Parathyroid adenoma (tissue), 2 donors: ENCODE measurements around the gene MAN2A1.

ENCODE experiments used
- H2AFZ ChIP-seq: fragments of 300-600 bp; sonication (generic); one replicate; pipeline ENCODE4 v1.7.0; 2017; ENCODE audit warnings: antibody characterized with exemption, mild to moderate bottlenecking
- H3K27ac ChIP-seq: fragments of 300-600 bp; sonication (generic); one replicate; pipeline ENCODE4 v1.7.0; 2017
- H3K27me3 ChIP-seq: fragments of 300-600 bp; sonication (generic); one replicate; pipeline ENCODE4 v1.7.0; 2017; ENCODE audit warnings: low read length; ENCODE audit not compliant: control insufficient read depth, insufficient read depth
- H3K36me3 ChIP-seq: fragments of 300-600 bp; sonication (generic); one replicate; pipeline ENCODE4 v1.7.0; 2017; ENCODE audit warnings: low read length; ENCODE audit not compliant: control insufficient read depth, insufficient read depth
- H3K4me1 ChIP-seq: fragments of 300-600 bp; sonication (generic); one replicate; pipeline ENCODE4 v1.7.0; 2017; ENCODE audit warnings: control low read depth
- H3K4me2 ChIP-seq: fragments of 300-600 bp; sonication (generic); one replicate; pipeline ENCODE4 v1.7.0; 2017; ENCODE audit warnings: low read length
- H3K4me3 ChIP-seq: fragments of 300-600 bp; sonication (generic); one replicate; pipeline ENCODE4 v1.7.0; 2017; ENCODE audit warnings: low read depth, low read length
- H3K79me2 ChIP-seq: fragments of 300-600 bp; sonication (generic); one replicate; pipeline ENCODE4 v1.7.0; 2017; ENCODE audit warnings: control low read depth
- H3K9ac ChIP-seq: fragments of 300-600 bp; sonication (generic); one replicate; pipeline ENCODE4 v1.7.0; 2017; ENCODE audit warnings: mild to moderate bottlenecking
- H3K9me3 ChIP-seq: fragments of 300-600 bp; sonication (generic); one replicate; pipeline ENCODE4 v1.7.0; 2017; ENCODE audit warnings: low read length; ENCODE audit not compliant: control insufficient read depth
- CTCF ChIP-seq: fragments of 300-600 bp; sonication (generic); IDR thresholded peaks from one replicate; pipeline ENCODE4 v1.7.0; 2017; ENCODE audit warnings: antibody characterized with exemption, mild to moderate bottlenecking
- donor health status: primary hyperparathyroidism.

The MAN2A1 gene

GRCh38 chr5:109837231-109837861 is 147.6 kb downstream of the MAN2A1 start:
- H2AFZ ChIP-seq: no peak overlapping the region
- no peaks in the 10 kb centered on the region for H3K9me3 ChIP-seq
- peaks cover 5% of the 10 kb centered on the region for H3K4me1 ChIP-seq
- H3K4me2 ChIP-seq: no peak overlapping the region
- no peak overlapping the region for H3K27ac ChIP-seq
- H3K4me3 ChIP-seq: no peak overlapping the region
- no peaks in the 10 kb centered on the region for H3K27me3 ChIP-seq
- H3K79me2 ChIP-seq: no peaks in the 10 kb centered on the region
- H3K9ac ChIP-seq: no peak overlapping the region
- no peaks in the 10 kb centered on the region for H3K36me3 ChIP-seq
- TF ChIP-seq CTCF: no peak

GRCh38 chr5:109838157-109838556 is 148.4 kb downstream of the MAN2A1 start:
- H3K27ac ChIP-seq: no peak overlapping the region

GRCh38 chr5:109844148-109844547 is 154.4 kb downstream of the MAN2A1 start:
- Histone ChIP-seq H3K4me2 (no peak overlapping the region), H3K4me1 (no peaks in the 10 kb centered on the region), H3K9ac (no peak overlapping the region), H3K27me3 (no peaks in the 10 kb centered on the region), H3K9me3 (no peaks in the 10 kb centered on the region), H3K4me3 (no peak overlapping the region), H2AFZ (no peak overlapping the region), H3K79me2 (no peaks in the 10 kb centered on the region), H3K36me3 (no peaks in the 10 kb centered on the region), H3K27ac (no peak overlapping the region)
- TF ChIP-seq CTCF: peak; percentile 6

More at GRCh38 chr5:109838157-109838556, 148.4 kb downstream of the MAN2A1 start:
- Histone ChIP-seq H3K9ac (no peak overlapping the region), H3K4me1 (peaks cover 5% of the 10 kb centered on the region), H2AFZ (no peak overlapping the region), H3K4me3 (no peak overlapping the region), H3K9me3 (no peaks in the 10 kb centered on the region), H3K4me2 (no peak overlapping the region), H3K27me3 (no peaks in the 10 kb centered on the region), H3K36me3 (no peaks in the 10 kb centered on the region), H3K79me2 (no peaks in the 10 kb centered on the region)
- TF ChIP-seq CTCF: no peak

- Histone ChIP-seq H3K4me3 (no peak overlapping the region), H3K9ac (no peak overlapping the region), H3K4me2 (no peak overlapping the region), H2AFZ (no peak overlapping the region), H3K27ac (no peak overlapping the region), H3K79me2 (no peaks in the 10 kb centered on the region), H3K9me3 (no peaks in the 10 kb centered on the region), H3K4me1 (no peaks in the 10 kb centered on the region), H3K36me3 (no peaks in the 10 kb centered on the region), H3K27me3 (no peaks in the 10 kb centered on the region)
- TF ChIP-seq CTCF: no peak
Observed at GRCh38 chr5:109844695-109845094, 155.0 kb downstream of the MAN2A1 start.

- Histone ChIP-seq H3K27ac (no peak overlapping the region), H3K4me3 (no peak overlapping the region), H2AFZ (no peak overlapping the region), H3K4me2 (no peak overlapping the region), H3K4me1 (no peaks in the 10 kb centered on the region), H3K9me3 (no peaks in the 10 kb centered on the region), H3K79me2 (no peaks in the 10 kb centered on the region), H3K9ac (no peak overlapping the region), H3K36me3 (no peaks in the 10 kb centered on the region), H3K27me3 (no peaks in the 10 kb centered on the region)
- TF ChIP-seq CTCF: no peak
Observed at GRCh38 chr5:109848130-109848529, 158.4 kb downstream of the MAN2A1 start.
